PFSK-1 (cell line): ENCODE measurements around the gene NTM.

Experiments
- POLR2AphosphoS5 ChIP-seq: IDR thresholded peaks from 2 replicates; pipeline ENCODE4 v1.6.1; 2012; ENCODE audit warnings: low read depth, mild to moderate bottlenecking, control low read depth, low read length, moderate library complexity
- REST ChIP-seq, 2 experiments: IDR thresholded peaks; 2 replicates each; pipeline versions ENCODE4 v1.6.1 to v1.8.0; 2011 to 2012; ENCODE audit warnings: low read depth in 2 of 2, low read length in 2 of 2, control low read depth in 1 of 2, inconsistent platforms in 1 of 2, mild to moderate bottlenecking in 1 of 2, moderate library complexity in 1 of 2; ENCODE audit not compliant: insufficient read depth in 1 of 2
- SIN3A ChIP-seq: IDR thresholded peaks from 2 replicates; pipeline ENCODE4 v1.6.1; 2012; ENCODE audit warnings: mild to moderate bottlenecking, low read length, moderate library complexity, borderline replicate concordance; ENCODE audit not compliant: insufficient read depth

GRCh38 chr11:131886201-131886600, 515.8 kb downstream of the NTM start:
- TF ChIP-seq REST (IDR thresholded peaks at IDR 0.05; ENCODE audit: insufficient read depth in 1 of 2, low read depth in 2 of 2, low read length in 2 of 2) (no peak), SIN3A (no peak), POLR2AphosphoS5 (no peak)
